Gastroesophageal sphincter (tissue), 3 donors: ENCODE results near the gene AGBL1.

Experiments
- EP300 ChIP-seq: sonication (generic); formaldehyde crosslinking; IDR thresholded peaks from one replicate; pipeline ENCODE4 v1.6.1; 2017; ENCODE audit warnings: antibody characterized with exemption, mild to moderate bottlenecking
- TF ChIP-seq, protein P1 (sequence below), 4 experiments: fragments of 200-600 bp in 2 of 4; fragments of 450-650 bp in 2 of 4; sonication (generic) in 1 of 4; IDR thresholded peaks; one replicate each; pipeline ENCODE4 v1.5.1; 2017 to 2019; ENCODE audit warnings: antibody characterized with exemption in 4 of 4, mild to moderate bottlenecking in 2 of 4, moderate library complexity in 2 of 4

DNA sequence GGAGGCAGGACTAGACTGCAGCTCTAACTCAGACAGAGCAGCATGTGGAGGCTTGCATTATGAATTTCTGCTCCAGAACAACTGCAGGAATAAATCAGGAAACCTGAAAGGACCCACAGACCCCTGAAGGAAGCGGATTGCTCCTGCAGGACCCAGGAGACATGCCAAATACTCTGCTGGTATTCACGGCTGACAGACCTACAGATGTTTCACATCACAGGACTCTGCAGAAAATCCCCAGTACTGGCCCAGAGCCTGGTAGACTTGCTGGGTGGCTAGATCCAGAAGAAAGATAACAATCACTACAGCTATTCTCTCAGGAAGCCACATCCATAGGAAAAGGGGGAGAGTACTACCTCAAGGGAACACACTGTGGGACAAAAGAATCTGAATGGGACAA, 942.1 kb downstream of the AGBL1 start:
- TF ChIP-seq, protein P1, sequence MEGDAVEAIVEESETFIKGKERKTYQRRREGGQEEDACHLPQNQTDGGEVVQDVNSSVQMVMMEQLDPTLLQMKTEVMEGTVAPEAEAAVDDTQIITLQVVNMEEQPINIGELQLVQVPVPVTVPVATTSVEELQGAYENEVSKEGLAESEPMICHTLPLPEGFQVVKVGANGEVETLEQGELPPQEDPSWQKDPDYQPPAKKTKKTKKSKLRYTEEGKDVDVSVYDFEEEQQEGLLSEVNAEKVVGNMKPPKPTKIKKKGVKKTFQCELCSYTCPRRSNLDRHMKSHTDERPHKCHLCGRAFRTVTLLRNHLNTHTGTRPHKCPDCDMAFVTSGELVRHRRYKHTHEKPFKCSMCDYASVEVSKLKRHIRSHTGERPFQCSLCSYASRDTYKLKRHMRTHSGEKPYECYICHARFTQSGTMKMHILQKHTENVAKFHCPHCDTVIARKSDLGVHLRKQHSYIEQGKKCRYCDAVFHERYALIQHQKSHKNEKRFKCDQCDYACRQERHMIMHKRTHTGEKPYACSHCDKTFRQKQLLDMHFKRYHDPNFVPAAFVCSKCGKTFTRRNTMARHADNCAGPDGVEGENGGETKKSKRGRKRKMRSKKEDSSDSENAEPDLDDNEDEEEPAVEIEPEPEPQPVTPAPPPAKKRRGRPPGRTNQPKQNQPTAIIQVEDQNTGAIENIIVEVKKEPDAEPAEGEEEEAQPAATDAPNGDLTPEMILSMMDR (IDR thresholded peaks at IDR 0.05), result no peak
- no peak for TF ChIP-seq EP300
